HUES64 (cell line): ENCODE measurements around the gene IL10.
A peak's percentile ranks its signal among the peaks of the same experiment; 100 is the strongest.

Experiments used
- H3K27ac ChIP-seq: 2 replicates; pipeline ENCODE4 v1.7.0; 2013; ENCODE audit warnings: low read depth, low read length, inconsistent platforms
- H3K27me3 ChIP-seq: 2 replicates; pipeline ENCODE4 v1.6.1; 2013; ENCODE audit warnings: mild to moderate bottlenecking, low read length; ENCODE audit not compliant: insufficient read depth
- H3K36me3 ChIP-seq: 2 replicates; pipeline ENCODE4 v1.6.1; 2013; ENCODE audit warnings: mild to moderate bottlenecking, low read length; ENCODE audit not compliant: insufficient read depth
- H3K4me1 ChIP-seq: 2 replicates; pipeline ENCODE4 v1.6.1; 2013; ENCODE audit warnings: mild to moderate bottlenecking, low read length, moderate library complexity; ENCODE audit not compliant: insufficient read depth
- H3K4me3 ChIP-seq: 2 replicates; pipeline ENCODE4 v1.5.1; 2013; ENCODE audit warnings: mild to moderate bottlenecking, low read length, moderate library complexity
- H3K9ac ChIP-seq: 2 replicates; pipeline ENCODE4 v1.6.1; 2013; ENCODE audit warnings: mild to moderate bottlenecking, low read depth, low read length
- H3K9me3 ChIP-seq: 2 replicates; pipeline ENCODE4 v1.6.1; 2013; ENCODE audit warnings: low read depth, low read length; ENCODE audit not compliant: insufficient read depth
- WGBS: fragments of 150-250, 120-280 bp; methylation state at CpG from one replicate; pipeline ENCODE4 v1.1.7; 2013; ENCODE audit warnings: missing lambda C conversion rate; 5-methylcytosine and 5-hydroxymethylcytosine counted together

IL10 gene

GRCh38 chr1:206732508-206732907, 39.8 kb downstream of the IL10 start:
- 94% methylated on average over 11 of the region's 11 CpGs for WGBS
- Histone ChIP-seq H3K9ac (no peak overlapping the region), H3K4me1 (no peaks in the 10 kb centered on the region), H3K36me3 (peaks cover 51% of the 10 kb centered on the region), H3K9me3 (no peaks in the 10 kb centered on the region), H3K27me3 (no peaks in the 10 kb centered on the region), H3K27ac (no peak overlapping the region), H3K4me3 (no peak overlapping the region)

- peaks cover 5% of the 10 kb centered on the region; the same call in 1 of the 2 replicates for H3K4me1 ChIP-seq
- 96% methylated on average over 3 of the region's 3 CpGs for WGBS
Observed at GRCh38 chr1:206729507-206729906, 42.8 kb downstream of the IL10 start.

GRCh38 chr1:206729050-206729449, 43.2 kb downstream of the IL10 start:
- Histone ChIP-seq H3K4me3 (no peak overlapping the region), H3K9me3 (no peaks in the 10 kb centered on the region), H3K27me3 (no peaks in the 10 kb centered on the region), H3K36me3 (peaks cover 42% of the 10 kb centered on the region), H3K27ac (no peak overlapping the region), H3K9ac (no peak overlapping the region), H3K4me1 (peaks cover 8% of the 10 kb centered on the region)
- WGBS: 78% methylated on average over 6 of the region's 6 CpGs

More at GRCh38 chr1:206729507-206729906, 42.8 kb downstream of the IL10 start:
- Histone ChIP-seq H3K9me3 (no peaks in the 10 kb centered on the region), H3K27ac (no peak overlapping the region), H3K9ac (no peak overlapping the region), H3K4me3 (no peak overlapping the region), H3K27me3 (no peaks in the 10 kb centered on the region), H3K36me3 (peaks cover 42% of the 10 kb centered on the region)

- Histone ChIP-seq H3K4me1 (peaks cover 13% of the 10 kb centered on the region), H3K36me3 (peaks cover 40% of the 10 kb centered on the region), H3K9me3 (no peaks in the 10 kb centered on the region), H3K4me3 (no peak overlapping the region), H3K27me3 (no peaks in the 10 kb centered on the region), H3K27ac (no peak overlapping the region), H3K9ac (no peak overlapping the region)
- WGBS: 94% methylated on average over 9 of the region's 9 CpGs
Observed at GRCh38 chr1:206728697-206728987, 43.7 kb downstream of the IL10 start.

GRCh38 chr1:206727981-206728696, 44.2 kb downstream of the IL10 start:
- 94% methylated on average over 8 of the region's 8 CpGs for WGBS
- Histone ChIP-seq H3K9me3 (no peaks in the 10 kb centered on the region), H3K36me3 (peaks cover 38% of the 10 kb centered on the region)

GRCh38 chr1:206725109-206725963, 47.0 kb downstream of the IL10 start:
- no peak overlapping the region for H3K4me3 ChIP-seq
- H3K9me3 ChIP-seq: no peaks in the 10 kb centered on the region
- H3K36me3 ChIP-seq: peaks cover 12% of the 10 kb centered on the region
- H3K27ac ChIP-seq: peak overlapping the region; percentile 0; the same call in 1 of the 2 replicates
- no peaks in the 10 kb centered on the region for H3K27me3 ChIP-seq
- peaks cover 20% of the 10 kb centered on the region for H3K4me1 ChIP-seq
- WGBS: 75% methylated on average over 9 of the region's 9 CpGs
- no peak overlapping the region for H3K9ac ChIP-seq

More at GRCh38 chr1:206727981-206728696, 44.2 kb downstream of the IL10 start:
- no peak overlapping the region for H3K9ac ChIP-seq
- no peak overlapping the region for H3K27ac ChIP-seq
- H3K4me1 ChIP-seq: peaks cover 18% of the 10 kb centered on the region
- H3K27me3 ChIP-seq: no peaks in the 10 kb centered on the region
- no peak overlapping the region for H3K4me3 ChIP-seq

- H3K9me3 ChIP-seq: no peaks in the 10 kb centered on the region
- WGBS: 53% methylated on average over 12 of the region's 12 CpGs
- H3K9ac ChIP-seq: peak overlapping the region; percentile 22; the same call in 1 of the 2 replicates
- no peak overlapping the region for H3K4me3 ChIP-seq
- H3K4me1 ChIP-seq: peaks cover 20% of the 10 kb centered on the region
- H3K27me3 ChIP-seq: no peaks in the 10 kb centered on the region
- H3K36me3 ChIP-seq: no peaks in the 10 kb centered on the region; the same call in 1 of the 2 replicates
- peak overlapping the region; percentile 59 for H3K27ac ChIP-seq
Observed at GRCh38 chr1:206723805-206724472, 48.4 kb downstream of the IL10 start.

- Histone ChIP-seq H3K9me3 (no peaks in the 10 kb centered on the region), H3K27me3 (no peaks in the 10 kb centered on the region), H3K36me3 (no peaks in the 10 kb centered on the region), H3K27ac (peak overlapping the region; percentile 59; the same call in 1 of the 2 replicates), H3K9ac (peak overlapping the region; percentile 22; the same call in 1 of the 2 replicates), H3K4me1 (peaks cover 20% of the 10 kb centered on the region), H3K4me3 (no peak overlapping the region)
- 68% methylated on average over 4 of the region's 4 CpGs for whole genome bisulfite sequencing
Observed at GRCh38 chr1:206723462-206723804, 48.9 kb downstream of the IL10 start.

GRCh38 chr1:206722751-206723461, 49.4 kb downstream of the IL10 start:
- no peak overlapping the region for H3K27ac ChIP-seq
- H3K36me3 ChIP-seq: no peaks in the 10 kb centered on the region
- no peaks in the 10 kb centered on the region for H3K9me3 ChIP-seq
- WGBS: 92% methylated on average over 16 of the region's 17 CpGs
- peaks cover 20% of the 10 kb centered on the region for H3K4me1 ChIP-seq
- H3K27me3 ChIP-seq: no peaks in the 10 kb centered on the region
- no peak overlapping the region for H3K4me3 ChIP-seq
- no peak overlapping the region for H3K9ac ChIP-seq

- Histone ChIP-seq H3K27ac (no peak overlapping the region), H3K4me1 (peaks cover 20% of the 10 kb centered on the region), H3K9ac (no peak overlapping the region), H3K27me3 (no peaks in the 10 kb centered on the region), H3K4me3 (no peak overlapping the region), H3K36me3 (no peaks in the 10 kb centered on the region), H3K9me3 (no peaks in the 10 kb centered on the region)
- WGBS: 76% methylated on average over 1 of the region's 1 CpG
Observed at GRCh38 chr1:206721454-206721853, 50.8 kb downstream of the IL10 start.
